HCT116 (cell line): ENCODE data around the gene EPHA4. TPM values are rescaled to one million over a fixed set of nuclear protein-coding genes. Genes with fewer than 3 reads are reported as not detected.

ENCODE experiments used
- ATAC-seq: fragments of 200-7000 bp; cut with Tn5 transposase; 2 replicates; pipeline ENCODE4 v1.9.1; 2020; ENCODE audit warnings: mild to moderate bottlenecking, moderate library complexity
- BruUV-seq: library from RNA; stranded (reverse); fragments of 400-500 nt; replicated peaks from 2 replicates; lab custom pipeline; 2021; lab: Mats Ljungman, UMichigan
- CTCF ChIA-PET: fragments of 300-600 bp; sonication (Branson Sonifier 250); formaldehyde crosslinking; loops from one replicate; lab custom pipeline; 2021; ENCODE audit warnings: antibody characterized with exemption; lab: Charles Lee
- POLR2A ChIA-PET: fragments of 300-600, 350-600 bp; sonication (Branson Sonifier 250); formaldehyde crosslinking; loops from one replicate; lab custom pipeline; 2021; ENCODE audit warnings: antibody characterized with exemption; lab: Charles Lee
- RAD21 ChIA-PET, 2 experiments: fragments of 300-600 bp; sonication (Branson Sonifier 250); formaldehyde crosslinking; loops; one replicate each; lab custom pipeline; 2023; ENCODE audit warnings: low total read pairs in 2 of 2; ENCODE audit not compliant: uncharacterized antibody in 2 of 2, unreplicated experiment in 2 of 2, low non-redundant PET in 1 of 2; lab: Charles Lee
- DNase-seq: peaks from one replicate; pipeline ENCODE4 v3.0.0-alpha.2; 2010; ENCODE audit warnings: low read depth, low spot score
- H2AFZ ChIP-seq: fragments of 200-600 bp; shearing (Covaris generic), sonication (generic); 2 replicates; pipeline ENCODE4 v1.6.1; 2017; ENCODE audit warnings: low read depth, mixed run types, mixed read lengths, antibody characterized with exemption, low read length; ENCODE audit not compliant: poor library complexity, severe bottlenecking
- H3K27ac ChIP-seq: 2 replicates; pipeline ENCODE4 v1.5.1; 2012; ENCODE audit warnings: low read depth, low read length
- H3K27me3 ChIP-seq: fragments of 200-600 bp; sonication (generic); 2 replicates; pipeline ENCODE4 v1.6.1; 2016; ENCODE audit warnings: mixed run types, low read length, mixed read lengths; ENCODE audit not compliant: insufficient read depth
- H3K36me3 ChIP-seq, 2 experiments: fragments of 200-500 bp in 1 of 2; fragments of 200-600 bp in 1 of 2; sonication (Bioruptor generic) in 1 of 2; sonication (generic) in 1 of 2; 2 replicates each; pipeline versions ENCODE4 v1.5.1 to v1.6.1; 2014 to 2016; ENCODE audit warnings: low read length in 2 of 2, inconsistent platforms in 1 of 2, mixed read lengths in 1 of 2, mixed run types in 1 of 2; ENCODE audit not compliant: insufficient read depth in 2 of 2, control insufficient read depth in 1 of 2
- H3K4me1 ChIP-seq, 2 experiments: fragments of 200-600 bp in 1 of 2; sonication (generic) in 1 of 2; 2 replicates each; pipeline versions ENCODE4 v1.5.1 to v1.6.1; 2012 to 2017; ENCODE audit warnings: low read length in 2 of 2, inconsistent platforms in 1 of 2, mild to moderate bottlenecking in 1 of 2, mixed read lengths in 1 of 2, mixed run types in 1 of 2, moderate library complexity in 1 of 2; ENCODE audit not compliant: insufficient read depth in 2 of 2, control insufficient read depth in 1 of 2
- H3K4me2 ChIP-seq: fragments of 200-600 bp; sonication (generic); 2 replicates; pipeline ENCODE4 v1.6.1; 2017; ENCODE audit warnings: mixed run types, low read length, mixed read lengths
- H3K4me3 ChIP-seq, 2 experiments: fragments of 200-600 bp in 1 of 2; sonication (generic) in 1 of 2; replicated peaks in 1 of 2; 2 replicates each; pipeline ENCODE4 v1.5.1; 2011 to 2016; ENCODE audit warnings: low read length in 2 of 2, control low read depth in 1 of 2, low read depth in 1 of 2, mild to moderate bottlenecking in 1 of 2, mixed read lengths in 1 of 2, mixed run types in 1 of 2
- H3K79me2 ChIP-seq: fragments of 200-600 bp; sonication (generic); 2 replicates; pipeline ENCODE4 v1.6.1; 2017; ENCODE audit warnings: mild to moderate bottlenecking, mixed run types, low read length, moderate library complexity, mixed read lengths; ENCODE audit not compliant: insufficient read depth
- H3K9ac ChIP-seq: fragments of 200-600 bp; sonication (generic); 2 replicates; pipeline ENCODE4 v1.6.1; 2016; ENCODE audit warnings: low read length, mixed read lengths
- H3K9me2 ChIP-seq: fragments of 200-600 bp; sonication (generic), shearing (Covaris generic); 2 replicates; pipeline ENCODE4 v1.6.1; 2017; ENCODE audit warnings: mixed run types, mild to moderate bottlenecking, moderate library complexity; ENCODE audit not compliant: insufficient read depth
- H3K9me3 ChIP-seq, 2 experiments: fragments of 200-500 bp in 1 of 2; fragments of 200-600 bp in 1 of 2; sonication (Bioruptor generic) in 1 of 2; sonication (generic) in 1 of 2; 2 replicates each; pipeline ENCODE4 v1.6.1; 2014 to 2017; ENCODE audit warnings: low read length in 2 of 2, mixed read lengths in 2 of 2, inconsistent platforms in 1 of 2, low read depth in 1 of 2, mild to moderate bottlenecking in 1 of 2, mixed run types in 1 of 2, moderate library complexity in 1 of 2; ENCODE audit not compliant: control insufficient read depth in 1 of 2, insufficient read depth in 1 of 2
- H4K20me1 ChIP-seq: fragments of 200-600 bp; sonication (generic), shearing (Covaris generic); 2 replicates; pipeline ENCODE4 v1.6.1; 2017; ENCODE audit warnings: mixed run types, mild to moderate bottlenecking, moderate library complexity; ENCODE audit not compliant: insufficient read depth
- ATF3 ChIP-seq: IDR thresholded peaks from 2 replicates; pipeline ENCODE4 v1.6.1; 2012
- CTCF ChIP-seq, 3 experiments: fragments of 200-600 bp in 1 of 3; sonication (generic) in 1 of 3; IDR thresholded peaks in 2 of 3; conservative IDR thresholded peaks in 1 of 3; 2 replicates each; pipeline ENCODE4 v1.5.1; 2012 to 2017; ENCODE audit warnings: low read depth in 2 of 3, low read length in 2 of 3, antibody characterized with exemption in 1 of 3, borderline replicate concordance in 1 of 3, control low read depth in 1 of 3, mild to moderate bottlenecking in 1 of 3, mixed read lengths in 1 of 3, mixed run types in 1 of 3, moderate library complexity in 1 of 3; ENCODE audit not compliant: insufficient read depth in 1 of 3
- ELF1 ChIP-seq: IDR thresholded peaks from 2 replicates; pipeline ENCODE4 v1.6.1; 2012; ENCODE audit warnings: low read depth, borderline replicate concordance
- EZH2 ChIP-seq: fragments of 200-600 bp; sonication (generic); IDR thresholded peaks from 2 replicates; pipeline ENCODE4 v1.6.1; 2017; ENCODE audit warnings: antibody characterized with exemption, mixed run types
- JUND ChIP-seq: IDR thresholded peaks from 2 replicates; pipeline ENCODE4 v1.6.1; 2012
- MAX ChIP-seq: IDR thresholded peaks from 2 replicates; pipeline ENCODE4 v1.6.1; 2012
- POLR2AphosphoS5 ChIP-seq: IDR thresholded peaks from 2 replicates; pipeline ENCODE4 v1.6.1; 2011; ENCODE audit warnings: mild to moderate bottlenecking, low read depth, low read length, moderate library complexity
- SP1 ChIP-seq: IDR thresholded peaks from 2 replicates; pipeline ENCODE4 v1.6.1; 2012; ENCODE audit warnings: low read depth
- ZFX ChIP-seq: fragments of 450-650 bp; IDR thresholded peaks from 2 replicates; pipeline ENCODE4 v1.6.1; 2017
- intact Hi-C: fragments of 100-400 bp; cut with micrococcal nuclease; formaldehyde crosslinking; loops from 2 replicates; pipeline ENCODE4 v1.10.0; 2022
- total RNA-seq: library from RNA; stranded (reverse); gene quantifications from one replicate; pipeline ENCODE4 v1.2.1, GENCODE V29; 2021; ENCODE audit not compliant: unreplicated experiment

EPHA4 gene
- total RNA-seq, 1 experiment from 2014 or later = 3.5 TPM

DNA sequence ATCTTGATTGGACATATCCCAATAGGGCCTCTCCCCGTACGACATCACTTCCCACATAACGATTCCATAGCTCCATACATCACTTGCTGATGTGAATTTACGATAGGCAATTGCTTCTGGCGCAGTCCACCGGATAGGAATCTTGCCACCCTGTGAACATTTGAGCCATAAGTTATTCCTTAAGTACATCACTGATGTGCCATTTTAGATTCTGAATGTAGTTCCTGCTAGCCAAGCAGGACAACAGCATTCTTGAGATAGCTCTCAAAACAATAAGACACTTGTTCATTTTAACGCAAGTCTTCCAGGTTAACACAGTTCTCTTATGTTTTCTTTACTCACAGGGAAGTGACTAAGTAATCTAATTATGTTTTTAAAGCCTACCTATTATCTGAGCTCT, 138.0 kb downstream of the EPHA4 start:
- ChIA-PET POLR2A (no interaction called here), RAD21 (no interaction called here), CTCF (no interaction called here)
- Histone ChIP-seq H3K9me3 (no peaks in the 10 kb centered on the region), H3K4me2 (no peak overlapping the region), H3K36me3 (no peaks in the 10 kb centered on the region), H3K4me1 (no peaks in the 10 kb centered on the region), H3K4me3 (no peak overlapping the region), H3K9ac (no peak overlapping the region), H3K9me2 (no peaks in the 10 kb centered on the region), H3K79me2 (no peaks in the 10 kb centered on the region), H3K27me3 (no peaks in the 10 kb centered on the region), H4K20me1 (no peaks in the 10 kb centered on the region), H3K27ac (no peak overlapping the region), H2AFZ (no peak overlapping the region)
- TF ChIP-seq JUND (0 out of 2 replicates have a peak, but pooled peaks have one; percentile 8), MAX (no peak), ELF1 (no peak), SP1 (0 out of 2 replicates have a peak, but pooled peaks have one; percentile 20)
- no TSS peak for BruUV-seq
- ATAC-seq (no peak), DNase-seq (no peak)
- intact Hi-C loops = no loop called here

DNA sequence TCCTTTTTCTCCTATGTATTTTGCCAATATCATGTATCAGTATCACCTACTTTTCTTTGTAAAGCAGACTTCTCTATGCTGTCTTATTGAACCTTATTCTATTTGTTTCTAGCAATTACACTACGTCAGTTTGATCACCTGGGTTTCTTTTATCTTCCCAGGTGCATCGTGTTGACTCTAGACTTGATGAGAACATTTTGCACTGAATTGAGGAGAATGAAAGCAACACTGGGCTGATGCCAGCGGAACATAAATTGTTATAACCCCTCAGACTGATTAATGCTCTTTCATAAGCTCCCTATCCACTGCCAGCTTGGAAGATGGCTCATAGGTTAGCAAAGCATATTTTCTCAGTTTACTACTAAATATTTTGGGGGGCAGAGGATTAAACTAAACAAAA, 140.6 kb downstream of the EPHA4 start:
- Histone ChIP-seq H3K27ac (no peak overlapping the region), H3K36me3 (no peaks in the 10 kb centered on the region), H2AFZ (no peak overlapping the region)
- intact Hi-C loops = no loop called here
- RAD21 ChIA-PET = no interaction called here
- POLR2A ChIA-PET = no interaction called here
- TF ChIP-seq ELF1 = no peak
- TF ChIP-seq CTCF (IDR thresholded peaks at IDR 0.05 in 2 of 3, conservative IDR thresholded peaks at IDR 0.05 in 1 of 3; ENCODE audit: borderline replicate concordance in 1 of 3, insufficient read depth in 1 of 3, low read depth in 2 of 3, low read length in 2 of 3) = no peak
- no peak for TF ChIP-seq ZFX
- TF ChIP-seq ATF3 = no peak
- no peak for TF ChIP-seq POLR2AphosphoS5
- TF ChIP-seq EZH2 = no peak
- TF ChIP-seq JUND = no peak
- TF ChIP-seq, all 23 proteins: peak for 0
- no peak overlapping the region for H3K9ac ChIP-seq
- H3K4me3 ChIP-seq = no peak overlapping the region
- H3K79me2 ChIP-seq = no peaks in the 10 kb centered on the region
- DNase-seq (no peak), ATAC-seq (no peak)
- no peak overlapping the region for H3K4me2 ChIP-seq
- no TSS peak for BruUV-seq
- H3K27me3 ChIP-seq = no peaks in the 10 kb centered on the region
- CTCF ChIA-PET = no interaction called here
- no peaks in the 10 kb centered on the region for H3K9me3 ChIP-seq
- no peaks in the 10 kb centered on the region for H3K4me1 ChIP-seq
- no peaks in the 10 kb centered on the region for H3K9me2 ChIP-seq
- H4K20me1 ChIP-seq = no peaks in the 10 kb centered on the region
